Testis (tissue), 2 donors: ENCODE results near the gene CLEC2B.

Experiments
- CTCF ChIP-seq, 3 experiments: fragments of 450-650 bp in 2 of 3; fragments of 200-600 bp in 1 of 3; sonication (generic) in 1 of 3; IDR thresholded peaks; one replicate each; pipeline ENCODE4 v1.5.1; 2016 to 2019; ENCODE audit warnings: antibody characterized with exemption in 3 of 3, mild to moderate bottlenecking in 2 of 3, moderate library complexity in 1 of 3
- POLR2A ChIP-seq: fragments of 450-650 bp; IDR thresholded peaks from one replicate; pipeline ENCODE4 v1.6.1; 2017; ENCODE audit warnings: antibody characterized with exemption, mild to moderate bottlenecking, moderate library complexity

- TF ChIP-seq POLR2A (no peak), CTCF (IDR thresholded peaks at IDR 0.05) (no peak)
These were observed 12.8 kb upstream of the CLEC2B start for GRCh38 chr12:9881988-9882387.
